RWPE1 (cell line): ENCODE data around the gene UBE2E1.

Source experiments
- CTCF ChIA-PET: fragments of 350-600 bp; sonication (Branson Sonifier 250); formaldehyde crosslinking; extraction: SDS; loops from one replicate; lab custom pipeline; 2021; lab: Yijun Ruan, JAX
- POLR2A ChIA-PET: fragments of 400-600 bp; formaldehyde crosslinking; extraction: SDS; loops from one replicate; lab custom pipeline; 2020; ENCODE audit warnings: antibody characterized with exemption; ENCODE audit not compliant: low non-redundant PET; lab: Yijun Ruan, JAX
- DNase-seq: peaks from one replicate; pipeline ENCODE4 v3.0.0; 2012; ENCODE audit warnings: low spot score
- H3K27ac ChIP-seq: fragments of 450-650 bp; 2 replicates; pipeline ENCODE4 v1.5.1; 2017
- TF ChIP-seq, protein P1 (sequence below): fragments of 450-650 bp; conservative IDR thresholded peaks from 2 replicates; pipeline ENCODE4 v1.5.1; 2017; ENCODE audit warnings: low read depth, mild to moderate bottlenecking

The UBE2E1 gene

DNA sequence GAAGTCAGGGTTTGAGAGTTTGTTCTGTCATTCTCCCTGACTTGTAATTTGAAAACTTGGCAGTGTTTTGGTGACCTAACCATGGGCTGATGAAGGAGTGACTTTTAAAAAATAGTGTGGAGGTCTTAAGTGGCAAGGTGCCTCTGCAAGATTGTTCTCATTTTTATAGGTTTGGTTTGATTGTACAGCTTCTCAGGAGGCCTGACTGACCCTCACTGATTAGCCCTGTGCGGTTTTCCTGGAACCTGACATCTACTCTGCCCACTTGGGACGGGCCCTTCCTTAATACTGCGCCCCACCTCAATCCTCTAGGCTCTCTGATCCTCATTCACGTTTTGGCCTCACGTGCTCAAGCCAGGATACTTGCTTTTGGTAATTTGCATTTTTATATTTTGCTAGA, 2.8 kb downstream of the UBE2E1 start:
- no peak for DNase-seq
- TF ChIP-seq, protein P1, sequence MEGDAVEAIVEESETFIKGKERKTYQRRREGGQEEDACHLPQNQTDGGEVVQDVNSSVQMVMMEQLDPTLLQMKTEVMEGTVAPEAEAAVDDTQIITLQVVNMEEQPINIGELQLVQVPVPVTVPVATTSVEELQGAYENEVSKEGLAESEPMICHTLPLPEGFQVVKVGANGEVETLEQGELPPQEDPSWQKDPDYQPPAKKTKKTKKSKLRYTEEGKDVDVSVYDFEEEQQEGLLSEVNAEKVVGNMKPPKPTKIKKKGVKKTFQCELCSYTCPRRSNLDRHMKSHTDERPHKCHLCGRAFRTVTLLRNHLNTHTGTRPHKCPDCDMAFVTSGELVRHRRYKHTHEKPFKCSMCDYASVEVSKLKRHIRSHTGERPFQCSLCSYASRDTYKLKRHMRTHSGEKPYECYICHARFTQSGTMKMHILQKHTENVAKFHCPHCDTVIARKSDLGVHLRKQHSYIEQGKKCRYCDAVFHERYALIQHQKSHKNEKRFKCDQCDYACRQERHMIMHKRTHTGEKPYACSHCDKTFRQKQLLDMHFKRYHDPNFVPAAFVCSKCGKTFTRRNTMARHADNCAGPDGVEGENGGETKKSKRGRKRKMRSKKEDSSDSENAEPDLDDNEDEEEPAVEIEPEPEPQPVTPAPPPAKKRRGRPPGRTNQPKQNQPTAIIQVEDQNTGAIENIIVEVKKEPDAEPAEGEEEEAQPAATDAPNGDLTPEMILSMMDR, result no peak
- ChIA-PET CTCF (interaction anchor here (0.5 kb wide), 1 partner anchor 948 kb away, joined by 3 read pairs; no protein-coding TSS in a partner anchor), POLR2A (interaction anchor here (0.6 kb wide), 1 partner anchor 21 kb away, joined by 4 read pairs; no protein-coding TSS in a partner anchor)
- H3K27ac ChIP-seq, result no peak overlapping the region

DNA sequence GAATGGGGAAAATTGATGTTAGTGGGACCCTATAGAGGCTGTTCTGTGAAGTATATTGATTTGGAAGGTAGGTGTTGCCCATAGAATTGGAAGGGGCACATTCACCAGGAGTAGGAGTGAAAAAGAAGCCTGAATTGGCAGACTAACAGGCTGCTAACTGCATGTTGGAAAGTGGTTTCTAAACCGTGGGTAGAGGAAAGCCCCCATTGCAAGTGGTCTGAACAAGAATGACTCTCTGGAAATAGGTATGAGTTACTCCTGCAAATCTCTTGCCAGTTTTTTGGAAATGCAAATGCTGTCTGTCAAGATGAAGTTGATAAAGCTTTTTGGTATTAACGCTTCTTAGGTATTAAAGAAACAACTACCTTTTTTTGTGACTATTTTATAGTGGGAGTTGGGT, 3.5 kb downstream of the UBE2E1 start:
- DNase-seq, result no peak
- TF ChIP-seq, protein P1, result no peak
- no peak overlapping the region for H3K27ac ChIP-seq
- ChIA-PET CTCF (interaction anchor here (0.6 kb wide), 1 partner anchor 16 kb away, joined by 4 read pairs; no protein-coding TSS in a partner anchor), POLR2A (no interaction called here)

DNA sequence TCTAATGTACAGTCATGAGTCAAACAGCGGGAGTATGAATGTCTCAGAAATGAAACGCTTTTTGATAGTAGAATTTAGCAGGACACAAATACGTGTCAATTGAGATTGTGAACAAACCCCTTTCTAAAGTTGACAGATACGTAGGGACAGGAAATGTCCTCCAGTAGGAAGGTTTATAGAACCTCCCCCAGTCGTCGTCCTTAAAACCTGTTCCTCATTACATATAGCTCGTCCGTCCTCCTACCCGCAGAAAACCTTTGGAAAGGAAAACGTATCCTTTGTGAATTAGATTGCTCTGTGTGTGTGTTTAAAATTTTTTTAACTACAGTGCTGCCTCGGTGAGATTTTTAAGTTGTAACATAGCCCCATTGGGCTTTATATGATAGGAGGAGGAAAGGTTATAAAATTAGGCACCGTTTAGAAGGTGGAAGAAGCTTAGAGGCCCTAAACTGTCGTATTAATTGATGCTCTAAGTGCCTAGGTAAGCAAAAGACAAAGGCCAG, 4.1 kb downstream of the UBE2E1 start:
- peak overlapping the region; percentile 67 for H3K27ac ChIP-seq
- DNase-seq, result no peak
- POLR2A ChIA-PET, result no interaction called here
- CTCF ChIA-PET, result interaction anchor here (0.6 kb wide), 1 partner anchor 17 kb away, joined by 4 read pairs; no protein-coding TSS in a partner anchor
- TF ChIP-seq, protein P1, result no peak

DNA sequence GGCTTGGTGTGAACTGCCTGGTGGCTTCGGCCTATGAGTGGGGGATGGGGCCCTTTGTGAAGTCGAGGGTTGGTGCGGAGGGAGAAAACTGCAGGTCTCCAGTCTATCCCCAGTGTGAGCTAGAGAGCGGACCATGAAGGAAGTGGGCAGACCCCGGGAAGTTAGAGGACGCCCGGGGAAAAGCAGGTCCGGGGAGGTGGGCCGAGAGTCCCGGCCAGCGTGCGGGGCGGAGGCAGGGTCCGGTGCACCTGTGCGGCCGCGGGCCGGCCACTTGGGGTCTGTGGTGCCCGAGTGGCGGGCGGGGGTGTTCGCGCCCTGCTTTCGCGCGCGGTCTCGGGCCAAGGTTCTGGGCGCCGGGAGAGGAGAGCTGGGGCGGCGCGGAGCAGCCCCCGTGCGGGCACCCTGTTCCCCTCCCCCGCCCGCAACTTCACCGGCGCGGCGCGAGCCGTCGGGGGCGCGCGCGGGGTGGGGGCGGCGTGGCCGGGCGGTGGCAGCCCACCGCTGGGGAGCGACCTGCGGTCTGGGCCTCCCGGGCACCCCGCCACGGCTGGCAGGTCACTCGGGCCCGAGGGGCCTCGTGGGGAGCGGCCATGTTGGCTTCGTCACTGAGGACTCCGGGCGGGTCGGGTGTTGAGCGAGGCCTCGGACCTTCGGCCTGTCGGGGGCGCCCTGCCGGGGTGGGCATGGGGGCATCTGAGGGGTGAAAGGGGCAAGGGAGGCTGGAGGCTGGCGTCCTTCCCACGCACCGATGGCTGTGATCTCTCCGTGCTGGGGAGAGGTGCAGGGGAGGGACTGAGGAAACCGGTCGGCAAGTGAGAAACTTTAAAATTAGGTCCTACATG, 4.8 kb downstream of the UBE2E1 start:
- peak overlapping the region; percentile 67 for H3K27ac ChIP-seq
- ChIA-PET POLR2A (no interaction called here), CTCF (no interaction called here)
- no peak for DNase-seq
- TF ChIP-seq, protein P1, result peak; percentile 28; the same call in 1 of the 2 replicates

DNA sequence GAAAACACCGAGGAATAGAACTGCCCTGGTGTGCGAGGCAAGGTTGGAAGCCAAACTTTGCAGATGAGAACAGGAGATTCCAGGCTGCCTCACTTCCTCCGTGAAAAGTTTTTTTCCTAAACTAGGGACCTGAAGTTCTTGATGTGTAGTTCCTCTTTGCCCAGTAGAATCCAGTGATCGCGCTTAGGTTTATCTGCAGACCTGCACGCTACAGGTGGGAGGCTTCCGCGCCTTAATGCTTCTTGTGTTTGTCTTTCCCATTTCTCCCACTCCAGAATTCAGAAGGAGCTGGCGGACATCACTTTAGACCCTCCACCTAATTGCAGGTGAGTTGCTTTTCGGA, 5.4 kb downstream of the UBE2E1 start:
- DNase-seq, result no peak
- TF ChIP-seq, protein P1, result no peak
- ChIA-PET POLR2A (no interaction called here), CTCF (interaction anchor here (0.7 kb wide), 2 partner anchors 73 to 391 kb away, joined by 3 to 7 read pairs; no protein-coding TSS in a partner anchor)
- H3K27ac ChIP-seq, result peak overlapping the region; percentile 67

DNA sequence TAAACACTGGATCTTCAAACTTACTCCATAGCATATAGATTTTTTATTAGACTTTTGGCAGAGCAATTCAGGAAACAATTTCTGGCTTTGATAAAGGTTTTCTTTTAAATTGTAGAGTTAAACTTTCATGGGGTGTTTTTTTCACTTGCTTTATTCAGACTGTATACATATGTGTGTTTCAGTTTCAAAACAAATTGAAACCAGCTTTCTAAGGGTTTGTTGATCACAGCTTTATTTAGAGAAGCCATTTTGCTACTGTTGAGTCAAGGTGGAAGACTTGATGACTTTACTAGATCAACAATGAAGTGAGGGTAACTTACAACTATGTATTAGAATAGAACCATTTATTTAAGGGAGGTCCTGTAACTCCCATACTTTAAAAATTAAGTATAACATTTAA, 6.2 kb downstream of the UBE2E1 start:
- no peak for DNase-seq
- CTCF ChIA-PET, result interaction anchor here (0.5 to 0.7 kb wide), 2 partner anchors 391 to 409 kb away, joined by 5 to 7 read pairs; no protein-coding TSS in a partner anchor
- POLR2A ChIA-PET, result no interaction called here
- H3K27ac ChIP-seq, result no peak overlapping the region
- TF ChIP-seq, protein P1, result no peak
